ENCODE results near the gene DPYD. TPM values are rescaled to one million over a fixed set of nuclear protein-coding genes. Genes with fewer than 3 reads are reported as not detected.
A peak's percentile ranks its signal among the peaks of the same experiment; 100 is the strongest.

The DPYD gene
- polyA plus RNA-seq, 1 of the 3 experiments (the other 2 are of a cell fraction), result 23.0 TPM

- Histone ChIP-seq H3K27me3 (ENCODE audit: insufficient read depth) (no peaks in the 10 kb centered on the region), H3K4me3 (ENCODE audit: low read depth in 2 of 2, low read length in 1 of 2) (no peak overlapping the region), H3F3A (replicated peaks; ENCODE audit: insufficient read depth) (peaks cover 12% of the 10 kb centered on the region), H3K9me3 (no peaks in the 10 kb centered on the region), H3K4me1 (ENCODE audit: control insufficient read depth in 1 of 2, insufficient read depth in 2 of 2, low read depth in 1 of 2, low read length in 1 of 2) (peaks cover 0 to 21% of the 10 kb centered on the region in 2 experiments; a peak in 2 of 4 replicates), H3K36me3 (replicated peaks in 1 of 2; ENCODE audit: control insufficient read depth in 1 of 2, insufficient read depth in 2 of 2, low read length in 1 of 2) (peaks cover 0 to 19% of the 10 kb centered on the region in 2 experiments), H3K27ac (ENCODE audit: low read depth in 2 of 2, low read length in 1 of 2) (peak overlapping the region in 1 of 2 experiments; percentile 76; a peak in 2 of 4 replicates), H3K79me2 (ENCODE audit: insufficient read depth) (no peaks in the 10 kb centered on the region), H3K9me2 (no peaks in the 10 kb centered on the region; the same call in 1 of the 2 replicates), H4K20me1 (ENCODE audit: insufficient read depth) (no peaks in the 10 kb centered on the region), H3K4me2 (no peak overlapping the region), H3K9ac (no peak overlapping the region), H2AFZ (ENCODE audit: low read depth) (no peak overlapping the region)
- ChIA-PET CTCF (interaction anchor here (0.5 to 1.2 kb wide), 3 partner anchors 14 to 22 kb away, joined by 3 to 4 read pairs (median 3); no protein-coding TSS in a partner anchor), POLR2A (no interaction called here)
- 10% methylated on average over 1 of the region's 1 CpG for WGBS (ENCODE audit: low lambda C conversion rate)
- DNase-seq, result peak; percentile 27
- TF ChIP-seq REST (IDR thresholded peaks at IDR 0.05; ENCODE audit: low read depth, low read length), result no peak
- TF ChIP-seq SIN3A (IDR thresholded peaks at IDR 0.05; ENCODE audit: borderline replicate concordance, low read depth, low read length), result no peak
- TF ChIP-seq MAX (IDR thresholded peaks at IDR 0.05; ENCODE audit: low read depth), result no peak
- TF ChIP-seq RXRA (IDR thresholded peaks at IDR 0.05; ENCODE audit: borderline replicate concordance, low read depth), result no peak
- TF ChIP-seq SMC3 (IDR thresholded peaks at IDR 0.05; ENCODE audit: low read depth, low read length), result no peak
- TF ChIP-seq IRF3 (IDR thresholded peaks at IDR 0.05; ENCODE audit: low read depth, low read length), result no peak
- TF ChIP-seq JUND (IDR thresholded peaks at IDR 0.05), result no peak
- TF ChIP-seq YY1 (IDR thresholded peaks at IDR 0.05; ENCODE audit: low read depth), result no peak
- no peak for TF ChIP-seq EZH2phosphoT487 (IDR thresholded peaks at IDR 0.05; ENCODE audit: borderline replicate concordance, low read depth)
- TF ChIP-seq MXI1 (IDR thresholded peaks at IDR 0.05; ENCODE audit: low read depth, low read length), result peak; percentile 31; the same call in 1 of the 2 replicates
- no peak for TF ChIP-seq ELF1 (IDR thresholded peaks at IDR 0.05)
- no peak for TF ChIP-seq NFIC (IDR thresholded peaks at IDR 0.05; ENCODE audit: borderline replicate concordance)
- TF ChIP-seq USF1 (IDR thresholded peaks at IDR 0.05; ENCODE audit: borderline replicate concordance, low read depth), result no peak
- TF ChIP-seq FOXM1 (IDR thresholded peaks at IDR 0.05; ENCODE audit: low read depth), result no peak
- no peak for TF ChIP-seq MEF2A (IDR thresholded peaks at IDR 0.05; ENCODE audit: borderline replicate concordance, low read depth)
- TF ChIP-seq GABPA (IDR thresholded peaks at IDR 0.05; ENCODE audit: low read depth), result no peak
- TF ChIP-seq TAF1 (IDR thresholded peaks at IDR 0.05; ENCODE audit: borderline replicate concordance, low read depth, low read length), result no peak
- TF ChIP-seq TCF12 (IDR thresholded peaks at IDR 0.05), result peak; percentile 49
- peak; percentile 91 for TF ChIP-seq RCOR1 (IDR thresholded peaks at IDR 0.05; ENCODE audit: low read length)
- no peak for TF ChIP-seq PBX3 (IDR thresholded peaks at IDR 0.05)
- TF ChIP-seq GATA2 (CRISPR knock-in tag; IDR thresholded peaks at IDR 0.05), result peak; percentile 70
- TF ChIP-seq CTCF (IDR thresholded peaks at IDR 0.05), result no peak
- no peak for TF ChIP-seq USF2 (IDR thresholded peaks at IDR 0.05; ENCODE audit: borderline replicate concordance, low read depth, low read length)
Observed at GRCh38 chr1:97158691-97159096, 762.1 kb downstream of the DPYD start.
